ENCODE measurements around the gene DNAJB1.

DNA sequence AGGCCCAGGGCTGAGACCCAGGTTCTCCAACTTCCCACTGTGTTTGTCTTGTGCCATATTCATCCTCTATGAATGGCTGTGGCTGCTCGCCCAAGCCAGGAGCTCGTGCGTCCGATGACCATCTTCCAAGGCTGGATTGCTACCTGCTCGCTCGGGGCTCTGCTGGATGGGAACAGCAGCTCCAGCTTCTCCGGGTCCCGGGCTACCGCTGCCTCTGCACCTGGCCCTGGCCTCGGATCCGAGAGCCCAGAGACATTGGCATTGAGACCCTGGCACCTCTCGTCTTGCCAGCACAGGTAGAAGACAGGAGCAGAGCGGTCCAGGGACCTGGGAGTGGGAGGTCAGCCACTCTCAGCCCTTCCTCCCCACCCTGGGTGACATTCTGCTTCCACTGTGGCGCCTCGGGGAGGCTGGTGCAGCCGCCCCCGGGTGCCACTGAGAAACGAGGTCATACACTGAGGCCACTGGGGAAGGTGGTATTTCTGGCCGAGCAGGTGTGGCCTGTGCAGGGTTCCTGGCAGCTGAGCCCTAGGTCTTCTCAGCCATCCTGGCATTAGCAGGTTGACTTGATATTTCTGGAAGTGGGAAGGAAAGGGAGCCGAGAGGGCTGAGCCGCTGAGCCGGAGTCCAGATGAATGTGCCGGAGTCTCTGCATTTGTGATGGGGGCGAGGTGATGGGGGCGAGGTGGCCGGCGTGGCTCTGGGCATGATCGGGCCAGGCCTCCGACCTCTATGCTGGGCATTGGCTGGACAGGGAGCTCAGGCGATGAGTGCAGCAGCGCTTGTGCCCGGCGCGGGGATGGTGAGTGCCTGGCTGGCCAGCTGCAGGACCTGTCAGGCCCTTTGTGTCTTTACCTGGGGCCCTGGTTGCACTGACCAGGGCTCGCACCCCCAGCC, 35.1 kb upstream of the DNAJB1 start:
- no peak for TF ChIP-seq TAF1 (CRISPR knock-in tag; IDR thresholded peaks at IDR 0.05)
- TF ChIP-seq CBX2 (IDR thresholded peaks at IDR 0.05; ENCODE audit: low read depth, low read length) = no peak
- TF ChIP-seq CBX2 (CRISPR knock-in tag; IDR thresholded peaks at IDR 0.05; ENCODE audit: low read depth) = no peak
- TF ChIP-seq NFYB (CRISPR knock-in tag; IDR thresholded peaks at IDR 0.05) = no peak
- no peak for TF ChIP-seq ZNF878 (CRISPR knock-in tag; IDR thresholded peaks at IDR 0.05)
- TF ChIP-seq CTCF (CRISPR knock-in tag; IDR thresholded peaks at IDR 0.05) = no peak
- TF ChIP-seq MAFF (IDR thresholded peaks at IDR 0.05; ENCODE audit: low read depth, low read length) = no peak
- no peak for TF ChIP-seq ZNF431 (CRISPR knock-in tag; IDR thresholded peaks at IDR 0.05; ENCODE audit: borderline replicate concordance, low read depth)
- TF ChIP-seq, protein P1, sequence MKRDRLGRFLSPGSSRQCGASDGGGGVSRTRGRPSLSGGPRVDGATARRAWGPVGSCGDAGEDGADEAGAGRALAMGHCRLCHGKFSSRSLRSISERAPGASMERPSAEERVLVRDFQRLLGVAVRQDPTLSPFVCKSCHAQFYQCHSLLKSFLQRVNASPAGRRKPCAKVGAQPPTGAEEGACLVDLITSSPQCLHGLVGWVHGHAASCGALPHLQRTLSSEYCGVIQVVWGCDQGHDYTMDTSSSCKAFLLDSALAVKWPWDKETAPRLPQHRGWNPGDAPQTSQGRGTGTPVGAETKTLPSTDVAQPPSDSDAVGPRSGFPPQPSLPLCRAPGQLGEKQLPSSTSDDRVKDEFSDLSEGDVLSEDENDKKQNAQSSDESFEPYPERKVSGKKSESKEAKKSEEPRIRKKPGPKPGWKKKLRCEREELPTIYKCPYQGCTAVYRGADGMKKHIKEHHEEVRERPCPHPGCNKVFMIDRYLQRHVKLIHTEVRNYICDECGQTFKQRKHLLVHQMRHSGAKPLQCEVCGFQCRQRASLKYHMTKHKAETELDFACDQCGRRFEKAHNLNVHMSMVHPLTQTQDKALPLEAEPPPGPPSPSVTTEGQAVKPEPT (CRISPR knock-in tag; IDR thresholded peaks at IDR 0.05; ENCODE audit: low read depth) = no peak
- TF ChIP-seq TRIM24 (CRISPR knock-in tag; IDR thresholded peaks at IDR 0.05) = no peak
- TF ChIP-seq, protein P2, sequence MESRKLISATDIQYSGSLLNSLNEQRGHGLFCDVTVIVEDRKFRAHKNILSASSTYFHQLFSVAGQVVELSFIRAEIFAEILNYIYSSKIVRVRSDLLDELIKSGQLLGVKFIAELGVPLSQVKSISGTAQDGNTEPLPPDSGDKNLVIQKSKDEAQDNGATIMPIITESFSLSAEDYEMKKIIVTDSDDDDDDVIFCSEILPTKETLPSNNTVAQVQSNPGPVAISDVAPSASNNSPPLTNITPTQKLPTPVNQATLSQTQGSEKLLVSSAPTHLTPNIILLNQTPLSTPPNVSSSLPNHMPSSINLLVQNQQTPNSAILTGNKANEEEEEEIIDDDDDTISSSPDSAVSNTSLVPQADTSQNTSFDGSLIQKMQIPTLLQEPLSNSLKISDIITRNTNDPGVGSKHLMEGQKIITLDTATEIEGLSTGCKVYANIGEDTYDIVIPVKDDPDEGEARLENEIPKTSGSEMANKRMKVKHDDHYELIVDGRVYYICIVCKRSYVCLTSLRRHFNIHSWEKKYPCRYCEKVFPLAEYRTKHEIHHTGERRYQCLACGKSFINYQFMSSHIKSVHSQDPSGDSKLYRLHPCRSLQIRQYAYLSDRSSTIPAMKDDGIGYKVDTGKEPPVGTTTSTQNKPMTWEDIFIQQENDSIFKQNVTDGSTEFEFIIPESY (CRISPR knock-in tag; IDR thresholded peaks at IDR 0.05) = no peak
- no peak for TF ChIP-seq MAX (IDR thresholded peaks at IDR 0.05)
